Mesodermal cell (in vitro differentiated cells): ENCODE measurements around the gene GPR135.
"Not testable (repeated sequence)": the region's sequence is repeated elsewhere in the genome, so short reads cannot be mapped to it uniquely, and the experiment has no call there.

ENCODE experiments used
- H3K27ac ChIP-seq: 2 replicates; pipeline ENCODE4 v1.7.0; 2013; ENCODE audit warnings: mild to moderate bottlenecking, low read depth, low read length, moderate library complexity; ENCODE audit not compliant: severe bottlenecking
- H3K36me3 ChIP-seq: 2 replicates; pipeline ENCODE4 v1.7.1; 2013; ENCODE audit warnings: mild to moderate bottlenecking, low read length, moderate library complexity; ENCODE audit not compliant: control insufficient read depth, insufficient read depth
- H3K4me1 ChIP-seq: one replicate; pipeline ENCODE4 v1.7.1; 2013; ENCODE audit warnings: mild to moderate bottlenecking, low read length; ENCODE audit not compliant: insufficient read depth, control insufficient read depth, poor library complexity, severe bottlenecking
- H3K4me3 ChIP-seq: 2 replicates; pipeline ENCODE4 v1.7.0; 2013; ENCODE audit warnings: low read length, control low read depth, mild to moderate bottlenecking; ENCODE audit not compliant: insufficient read depth, poor library complexity, severe bottlenecking; ENCODE audit errors: extremely low read depth
- H3K9me3 ChIP-seq: 2 replicates; pipeline ENCODE4 v1.7.1; 2013; ENCODE audit warnings: mild to moderate bottlenecking, low read length, moderate library complexity; ENCODE audit not compliant: control insufficient read depth
- WGBS, 2 experiments: methylation state at CpG; one replicate each; pipeline ENCODE4 v1.1.5; 2013; ENCODE audit warnings: missing lambda C conversion rate in 2 of 2; ENCODE audit not compliant: insufficient coverage in 2 of 2; 5-methylcytosine and 5-hydroxymethylcytosine counted together

GPR135 gene

GRCh38 chr14:59474172-59474571 lies 9.0 kb upstream of the GPR135 start:
- Histone ChIP-seq H3K9me3 (no peaks in the 10 kb centered on the region), H3K4me3 (no peak overlapping the region), H3K36me3 (peaks cover 73% of the 10 kb centered on the region), H3K4me1 (no peaks in the 10 kb centered on the region), H3K27ac (no peak overlapping the region)
- no CpG with 5 or more reads among the region's 1 CpG for WGBS, 2 experiments

- Histone ChIP-seq H3K9me3 (no peaks in the 10 kb centered on the region), H3K4me1 (peaks cover 3% of the 10 kb centered on the region), H3K36me3 (peaks cover 4% of the 10 kb centered on the region), H3K27ac (no peak overlapping the region), H3K4me3 (peak overlapping the region; percentile 50)
- 3% methylated on average over 69 to 99 of the region's 105 CpGs for WGBS, 2 experiments
Measured at GRCh38 chr14:59464486-59465315, 479 bp downstream of the GPR135 start.

- H3K4me3 ChIP-seq = peak overlapping the region; percentile 50
- H3K27ac ChIP-seq = no peak overlapping the region
- peaks cover 4% of the 10 kb centered on the region for H3K36me3 ChIP-seq
- 58 to 62% methylated on average over 56 to 58 of the region's 60 CpGs for WGBS, 2 experiments
- peaks cover 3% of the 10 kb centered on the region for H3K4me1 ChIP-seq
- H3K9me3 ChIP-seq = no peaks in the 10 kb centered on the region
Measured at GRCh38 chr14:59463787-59464485, 1.2 kb downstream of the GPR135 start.

GRCh38 chr14:59461891-59462290 lies 3.3 kb downstream of the GPR135 start:
- Histone ChIP-seq H3K9me3 (no peaks in the 10 kb centered on the region), H3K4me1 (peaks cover 3% of the 10 kb centered on the region), H3K27ac (no peak overlapping the region), H3K36me3 (peaks cover 11% of the 10 kb centered on the region), H3K4me3 (no peak overlapping the region)
- no CpG with 5 or more reads among the region's 1 CpG for WGBS, 2 experiments

- no peak overlapping the region for H3K4me3 ChIP-seq
- H3K9me3 ChIP-seq = no peaks in the 10 kb centered on the region
- H3K27ac ChIP-seq = no peak overlapping the region
- 100% methylated on average over 1 of the region's 1 CpG; no CpG with 5 or more reads in 1 of the 2 experiments for WGBS, 2 experiments
- peaks cover 3% of the 10 kb centered on the region for H3K4me1 ChIP-seq
- H3K36me3 ChIP-seq = peaks cover 15% of the 10 kb centered on the region
Measured at GRCh38 chr14:59460378-59460777, 4.8 kb downstream of the GPR135 start.

- Histone ChIP-seq H3K4me3 (no peak overlapping the region), H3K36me3 (peaks cover 15% of the 10 kb centered on the region), H3K9me3 (no peaks in the 10 kb centered on the region), H3K27ac (no peak overlapping the region), H3K4me1 (no peaks in the 10 kb centered on the region)
- no CpG with 5 or more reads among the region's 2 CpGs for WGBS, 2 experiments
Measured at GRCh38 chr14:59458486-59458885, 6.7 kb downstream of the GPR135 start.

GRCh38 chr14:59455411-59455810 lies 9.8 kb downstream of the GPR135 start:
- Histone ChIP-seq H3K27ac (no peak overlapping the region), H3K9me3 (no peaks in the 10 kb centered on the region), H3K4me1 (no peaks in the 10 kb centered on the region), H3K36me3 (peaks cover 10% of the 10 kb centered on the region), H3K4me3 (no peak overlapping the region)
- no CpG with 5 or more reads among the region's 1 CpG for WGBS, 2 experiments

- no peaks in the 10 kb centered on the region for H3K4me1 ChIP-seq
- H3K36me3 ChIP-seq = peaks cover 10% of the 10 kb centered on the region
- H3K27ac ChIP-seq = no peak overlapping the region
- H3K9me3 ChIP-seq = no peaks in the 10 kb centered on the region
- WGBS, 2 experiments = 69 to 100% methylated on average over 1 to 2 of the region's 2 CpGs
- H3K4me3 ChIP-seq = no peak overlapping the region
Measured at GRCh38 chr14:59454139-59454538, 11.0 kb downstream of the GPR135 start.

- Histone ChIP-seq H3K27ac (no peak overlapping the region), H3K4me3 (no peak overlapping the region), H3K4me1 (no peaks in the 10 kb centered on the region), H3K36me3 (peaks cover 4% of the 10 kb centered on the region), H3K9me3 (no peaks in the 10 kb centered on the region)
- WGBS, 2 experiments = no CpG with 5 or more reads among the region's 1 CpG
Measured at GRCh38 chr14:59451849-59452248, 13.3 kb downstream of the GPR135 start.

GRCh38 chr14:59450716-59451115 lies 14.5 kb downstream of the GPR135 start:
- Histone ChIP-seq H3K4me1 (no peaks in the 10 kb centered on the region), H3K4me3 (no peak overlapping the region), H3K36me3 (no peaks in the 10 kb centered on the region), H3K27ac (no peak overlapping the region), H3K9me3 (no peaks in the 10 kb centered on the region)
- 91 to 100% methylated on average over 2 of the region's 3 CpGs for WGBS, 2 experiments

- H3K36me3 ChIP-seq = not testable (repeated sequence)
- 100% methylated on average over 1 of the region's 2 CpGs for WGBS, 2 experiments
Measured at GRCh38 chr14:59448673-59449072, 16.5 kb downstream of the GPR135 start.

More at GRCh38 chr14:59448673-59449072, 16.5 kb downstream of the GPR135 start:
- not testable (repeated sequence) for H3K4me3 ChIP-seq, H3K4me1 ChIP-seq, H3K9me3 ChIP-seq, H3K27ac ChIP-seq
